HepG2 (cell line): ENCODE results near the gene PIM3. TPM values are rescaled to one million over a fixed set of nuclear protein-coding genes. Genes with fewer than 3 reads are reported as not detected.

ENCODE experiments used
- ATF4 ChIP-seq, 2 experiments: fragments of 450-650 bp in 1 of 2; sonication (generic) in 1 of 2; formaldehyde crosslinking; IDR thresholded peaks; 2 replicates each; pipeline versions ENCODE4 v1.5.0 to v1.8.0; 2020 to 2022; ENCODE audit warnings: mild to moderate bottlenecking in 1 of 2, missing genetic modification reagents in 1 of 2
- ATF6 ChIP-seq: sonication (generic); formaldehyde crosslinking; conservative IDR thresholded peaks from 2 replicates; pipeline ENCODE4 v1.4.0; 2020; ENCODE audit warnings: missing genetic modification reagents
- CREB1 ChIP-seq, 2 experiments: fragments of 450-650 bp in 1 of 2; IDR thresholded peaks; 2 replicates each; pipeline ENCODE4 v1.6.1; 2016 to 2017; ENCODE audit warnings: control low read depth in 1 of 2, mild to moderate bottlenecking in 1 of 2, missing compliant biosample characterization in 1 of 2, missing genetic modification characterization in 1 of 2
- GATA4 ChIP-seq: sonication (generic); IDR thresholded peaks from 2 replicates; pipeline ENCODE4 v1.6.1; 2016; ENCODE audit warnings: antibody characterized with exemption, low read depth, borderline replicate concordance
- HMG20A ChIP-seq: IDR thresholded peaks from 2 replicates; pipeline ENCODE4 v1.6.1; 2016; ENCODE audit warnings: borderline replicate concordance
- JDP2 ChIP-seq: sonication (generic); formaldehyde crosslinking; IDR thresholded peaks from 2 replicates; pipeline ENCODE4 v1.8.1; 2022; ENCODE audit warnings: missing genetic modification reagents, borderline replicate concordance
- NR2F1 ChIP-seq, 2 experiments: fragments of 450-650 bp in 1 of 2; formaldehyde crosslinking in 1 of 2; IDR thresholded peaks; 2 replicates each; pipeline versions ENCODE4 v1.5.0 to v1.6.1; 2016 to 2020; ENCODE audit warnings: mild to moderate bottlenecking in 1 of 2, missing compliant biosample characterization in 1 of 2, missing genetic modification reagents in 1 of 2, moderate library complexity in 1 of 2
- PPARG ChIP-seq: conservative IDR thresholded peaks from 2 replicates; pipeline ENCODE4 v1.6.1; 2016; ENCODE audit warnings: missing biosample characterization, missing genetic modification reagents
- RBM22 ChIP-seq: fragments of 200-400 bp; formaldehyde crosslinking; optimal IDR thresholded peaks from 2 replicates; pipeline ENCODE3; 2017; ENCODE audit warnings: mild to moderate bottlenecking, low read length, moderate library complexity
- SALL2 ChIP-seq: sonication (generic); formaldehyde crosslinking; IDR thresholded peaks from 2 replicates; pipeline ENCODE4 v1.8.1; 2023; ENCODE audit warnings: mild to moderate bottlenecking, missing genetic modification reagents, inconsistent platforms
- SETDB1 ChIP-seq: sonication (generic); formaldehyde crosslinking; IDR thresholded peaks from 2 replicates; pipeline ENCODE4 v1.5.1; 2020; ENCODE audit warnings: missing genetic modification reagents, mild to moderate bottlenecking, borderline replicate concordance
- TCF7L2 ChIP-seq: IDR thresholded peaks from 2 replicates; pipeline ENCODE4 v1.6.1; 2011; ENCODE audit warnings: mild to moderate bottlenecking, low read depth, low read length, moderate library complexity
- ZBTB2 ChIP-seq: sonication (generic); formaldehyde crosslinking; IDR thresholded peaks from 2 replicates; pipeline ENCODE4 v1.8.0; 2022; ENCODE audit warnings: low read depth, missing genetic modification reagents
- ZNF138 ChIP-seq: sonication (generic); formaldehyde crosslinking; IDR thresholded peaks from 2 replicates; pipeline ENCODE4 v1.5.0; 2020; ENCODE audit warnings: mild to moderate bottlenecking, low read depth, missing genetic modification reagents
- ZNF180 ChIP-seq: sonication (generic); formaldehyde crosslinking; IDR thresholded peaks from 2 replicates; pipeline ENCODE4 v1.4.0; 2020; ENCODE audit warnings: low read depth, missing genetic modification reagents, borderline replicate concordance
- ZNF503 ChIP-seq: sonication (generic); formaldehyde crosslinking; IDR thresholded peaks from 2 replicates; pipeline ENCODE4 v1.4.0; 2020; ENCODE audit warnings: missing genetic modification reagents
- ZNF512 ChIP-seq: sonication (generic); formaldehyde crosslinking; IDR thresholded peaks from 2 replicates; pipeline ENCODE4 v1.4.0; 2020; ENCODE audit warnings: mild to moderate bottlenecking, missing genetic modification reagents
- ZNF724P ChIP-seq: sonication (generic); formaldehyde crosslinking; IDR thresholded peaks from 2 replicates; pipeline ENCODE4 v1.8.0; 2022; ENCODE audit warnings: missing genetic modification reagents, borderline replicate concordance
- ZNF850 ChIP-seq: sonication (generic); formaldehyde crosslinking; conservative IDR thresholded peaks from 2 replicates; pipeline ENCODE4 v1.9.0; 2021; ENCODE audit warnings: mild to moderate bottlenecking, missing genetic modification reagents
- polyA plus RNA-seq, 8 experiments: library from polyadenylated mRNA; depleted of rRNA in 3 of 8; stranded (reverse) in 7 of 8; unstranded in 1 of 8; fragments of >200 nt; fragmentation: Illumina TruSeq in 4 of 8; extraction: Trizol in 4 of 8; gene quantifications; 2 replicates each; pipeline versions ENCODE4 v1.2.1 to v1.2.3, GENCODE V29; 2011 to 2016; ENCODE audit warnings: low read depth in 4 of 8, missing spikeins in 1 of 8, mixed read lengths in 1 of 8; ENCODE audit not compliant: insufficient read depth in 1 of 8
- total RNA-seq, 5 experiments: library from RNA; depleted of rRNA; stranded (reverse); fragments of >200 nt; fragmentation: Illumina TruSeq; extraction: Trizol; gene quantifications; 2 replicates each; pipeline ENCODE4 v1.2.3, GENCODE V29; 2016; ENCODE audit warnings: low read depth in 1 of 5

PIM3 gene
- total and polyA plus RNA-seq, 2 of the 13 experiments (the other 11 are each of a cell fraction or from before 2014, with no cell fraction given), result 21.6 to 31.2 TPM

GRCh38 chr22:49970528-49971231 is 10.1 kb downstream of the PIM3 start (continued):
- TF ChIP-seq ZNF512, result no peak
- peak; percentile 82 for TF ChIP-seq PPARG (CRISPR knock-in tag)
- peak; percentile 58; the same call in 1 of the 2 replicates for TF ChIP-seq ZNF503 (CRISPR knock-in tag)
- TF ChIP-seq NR2F1 (CRISPR knock-in tag; IDR thresholded peaks at IDR 0.05), result peak; percentile 56 to 70; a peak in 1 of 4 replicates
- peak; percentile 81 for TF ChIP-seq ZBTB2 (CRISPR knock-in tag)
- TF ChIP-seq ATF4 (CRISPR knock-in tag; IDR thresholded peaks at IDR 0.05), result peak in 1 of 2 experiments; percentile 81; a peak in 2 of 4 replicates
- no peak for TF ChIP-seq ATF6
- peak; percentile 69; the same call in 1 of the 2 replicates for TF ChIP-seq SALL2 (CRISPR knock-in tag)
- peak; percentile 58; the same call in 1 of the 2 replicates for TF ChIP-seq HMG20A (CRISPR knock-in tag)
- TF ChIP-seq SETDB1 (CRISPR knock-in tag), result no peak
- peak; percentile 69; the same call in 1 of the 2 replicates for TF ChIP-seq ZNF724P
- TF ChIP-seq RBM22, result no peak
- no peak for TF ChIP-seq ZNF850 (CRISPR knock-in tag)
- TF ChIP-seq JDP2 (CRISPR knock-in tag), result 0 out of 2 replicates have a peak, but pooled peaks have one; percentile 50
- no peak for TF ChIP-seq GATA4
- peak; percentile 96 for TF ChIP-seq CREB1 (IDR thresholded peaks at IDR 0.05)
- TF ChIP-seq CREB1 (CRISPR knock-in tag; IDR thresholded peaks at IDR 0.05), result peak; percentile 95; the same call in 1 of the 2 replicates
- TF ChIP-seq ZNF180, result no peak
- TF ChIP-seq TCF7L2, result no peak
- no peak for TF ChIP-seq ZNF138
